Colonic mucosa (tissue), 4 donors: ENCODE measurements around the gene RASGRP2. TPM values are rescaled to one million over a fixed set of nuclear protein-coding genes. Genes with fewer than 3 reads are reported as not detected.

Experiments
- DNase-seq: peaks from one replicate; pipeline ENCODE4 v3.0.0-alpha.2; 2020
- H3K27ac ChIP-seq: fragments of 200-600 bp; one replicate; pipeline ENCODE4 v1.8.0; 2021
- H3K27me3 ChIP-seq: fragments of 200-600 bp; one replicate; pipeline ENCODE4 v1.8.0; 2021
- H3K36me3 ChIP-seq: fragments of 200-600 bp; one replicate; pipeline ENCODE4 v1.8.0; 2021
- H3K4me1 ChIP-seq: fragments of 200-600 bp; one replicate; pipeline ENCODE4 v1.8.0; 2021; ENCODE audit warnings: mild to moderate bottlenecking
- H3K4me3 ChIP-seq: fragments of 200-600 bp; one replicate; pipeline ENCODE4 v1.8.0; 2021
- H3K9ac ChIP-seq, 2 donors: one replicate each; pipeline ENCODE4 v1.7.0; 2013; ENCODE audit warnings: control low read depth in 2 of 2, low read depth in 2 of 2, low read length in 2 of 2
- H3K9me3 ChIP-seq: fragments of 200-600 bp; one replicate; pipeline ENCODE4 v1.8.0; 2021
- intact Hi-C: fragments of 100-400 bp; cut with DNase I; formaldehyde crosslinking; loops from one replicate; pipeline ENCODE4 v1.14.1; 2022
- total RNA-seq, 2 donors: library from RNA; stranded (reverse); fragmentation: NEBNext Ultra II Directional in 1 of 2; extraction: Animal tissue kit (Norgen Biotek cat#: 25700) in 1 of 2; gene quantifications; one replicate each; pipeline ENCODE4 v1.2.1, GENCODE V29; 2021
- TF ChIP-seq, protein P1 (sequence below): fragments of 200-600 bp; IDR thresholded peaks from one replicate; pipeline ENCODE4 v1.8.0; 2022; ENCODE audit warnings: antibody characterized with exemption, mild to moderate bottlenecking
- donor health status: healthy.
- donor health status: DM: no; HTN: no; CAD: no.
- donor health status: DM: no; HTN: no; CAD: no.

The RASGRP2 gene
- total RNA-seq, 2 donors from 2014 or later, result 2.8 to 3.5 TPM

DNA sequence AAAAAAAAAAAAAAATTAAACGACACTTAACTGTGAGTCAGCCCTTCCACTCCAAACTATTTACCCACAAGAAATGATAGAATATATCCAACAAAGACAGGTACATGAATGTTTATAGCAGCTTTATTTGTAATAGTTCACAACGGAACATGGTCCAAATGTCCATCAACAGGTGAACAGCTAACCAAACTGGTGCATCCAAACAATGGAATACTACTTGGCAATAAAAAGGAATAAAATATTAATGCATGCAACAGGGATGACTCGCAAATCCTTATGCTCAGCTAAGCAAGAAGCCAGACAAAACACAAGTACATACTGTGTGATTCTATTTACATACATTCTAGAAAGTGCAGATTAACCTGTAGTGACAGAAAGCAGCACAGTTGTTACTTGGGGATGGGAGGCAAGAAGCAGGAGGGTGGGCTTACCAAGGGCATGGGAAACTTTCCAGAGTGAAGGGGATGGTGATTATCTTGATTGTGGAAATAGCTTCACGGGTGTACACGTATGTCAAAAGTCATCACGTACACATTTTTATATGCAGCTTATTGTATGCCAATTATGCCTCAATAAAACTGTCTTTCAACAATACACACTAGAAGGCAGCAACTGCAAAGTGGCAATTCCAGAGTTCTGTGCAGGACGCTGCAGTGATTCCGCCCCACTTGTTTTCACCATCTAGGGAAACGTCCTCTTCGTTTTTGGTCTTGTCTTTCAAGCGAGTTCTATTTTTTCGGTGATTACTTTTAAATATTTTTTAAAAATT is 41.1 kb upstream of the RASGRP2 start:
- H3K27me3 ChIP-seq, result no peaks in the 10 kb centered on the region
- DNase-seq, result no peak
- no peaks in the 10 kb centered on the region for H3K9me3 ChIP-seq
- peak overlapping the region; percentile 17 for H3K27ac ChIP-seq
- intact Hi-C loops, result loop anchor here (5.0 kb wide), 2 partner anchors 57 to 107 kb away; partner anchors contain the start of gene CDC42BPG
- TF ChIP-seq, protein P1, sequence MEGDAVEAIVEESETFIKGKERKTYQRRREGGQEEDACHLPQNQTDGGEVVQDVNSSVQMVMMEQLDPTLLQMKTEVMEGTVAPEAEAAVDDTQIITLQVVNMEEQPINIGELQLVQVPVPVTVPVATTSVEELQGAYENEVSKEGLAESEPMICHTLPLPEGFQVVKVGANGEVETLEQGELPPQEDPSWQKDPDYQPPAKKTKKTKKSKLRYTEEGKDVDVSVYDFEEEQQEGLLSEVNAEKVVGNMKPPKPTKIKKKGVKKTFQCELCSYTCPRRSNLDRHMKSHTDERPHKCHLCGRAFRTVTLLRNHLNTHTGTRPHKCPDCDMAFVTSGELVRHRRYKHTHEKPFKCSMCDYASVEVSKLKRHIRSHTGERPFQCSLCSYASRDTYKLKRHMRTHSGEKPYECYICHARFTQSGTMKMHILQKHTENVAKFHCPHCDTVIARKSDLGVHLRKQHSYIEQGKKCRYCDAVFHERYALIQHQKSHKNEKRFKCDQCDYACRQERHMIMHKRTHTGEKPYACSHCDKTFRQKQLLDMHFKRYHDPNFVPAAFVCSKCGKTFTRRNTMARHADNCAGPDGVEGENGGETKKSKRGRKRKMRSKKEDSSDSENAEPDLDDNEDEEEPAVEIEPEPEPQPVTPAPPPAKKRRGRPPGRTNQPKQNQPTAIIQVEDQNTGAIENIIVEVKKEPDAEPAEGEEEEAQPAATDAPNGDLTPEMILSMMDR, result no peak
- H3K4me1 ChIP-seq, result no peaks in the 10 kb centered on the region
- H3K9ac ChIP-seq, result no peak overlapping the region
- H3K36me3 ChIP-seq, result no peaks in the 10 kb centered on the region
- no peak overlapping the region for H3K4me3 ChIP-seq

DNA sequence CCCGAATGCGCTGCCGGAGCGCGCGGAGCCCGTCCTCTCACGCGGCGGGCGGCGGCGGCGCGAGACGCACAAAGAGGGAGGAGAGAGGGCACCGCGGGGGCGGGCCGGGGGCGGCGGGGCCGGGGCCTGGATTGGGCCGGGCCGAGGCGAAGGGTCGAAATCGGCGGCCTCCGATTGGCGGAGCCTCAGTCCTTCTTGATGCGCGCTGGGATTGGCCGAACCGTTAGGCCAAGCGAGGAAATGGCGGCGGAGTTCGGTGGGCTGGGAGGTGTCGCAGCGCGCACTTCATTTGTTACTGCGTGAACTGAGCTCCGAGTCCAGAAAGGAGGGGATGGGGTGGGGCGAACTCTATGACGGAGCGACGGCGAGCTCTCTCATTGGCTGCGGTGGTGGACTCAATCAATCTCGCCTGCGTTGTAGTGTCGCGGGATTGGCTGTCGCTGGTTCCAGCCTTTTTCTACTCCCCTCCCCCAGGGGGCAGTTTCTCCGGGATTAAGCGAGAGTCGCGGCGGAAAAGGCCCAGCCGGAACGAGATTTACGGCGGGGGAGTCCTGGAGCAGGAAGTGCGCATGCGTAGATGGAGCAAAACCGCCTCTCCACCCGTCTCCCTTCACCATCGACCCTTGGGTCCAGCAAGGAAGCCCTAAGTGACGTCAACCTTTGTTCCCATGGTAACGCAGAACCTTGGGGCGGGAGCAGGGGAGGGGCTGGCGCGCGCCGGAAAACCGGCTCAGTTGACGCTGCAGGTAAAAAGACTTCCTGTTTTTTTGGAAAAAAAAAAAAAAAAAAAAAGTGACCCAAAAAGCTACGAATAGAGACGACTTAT is 34.7 kb upstream of the RASGRP2 start, which contains the start of gene SF1:
Gene SF1, minus strand, starts transcription at position 70 of the 826 bp plus-strand sequence. CDS start 150 bp downstream, outside the sequence.
- Histone ChIP-seq H3K4me1 (peaks cover 9% of the 10 kb centered on the region), H3K9me3 (no peaks in the 10 kb centered on the region), H3K9ac (peak within 1 kb of the TSS; percentile 78 to 97), H3K4me3 (peak within 1 kb of the TSS; percentile 72), H3K36me3 (peaks cover 14% of the 10 kb centered on the region), H3K27ac (peak within 1 kb of the TSS; percentile 96), H3K27me3 (no peaks in the 10 kb centered on the region)
- intact Hi-C loops, result no loop called here
- peak; percentile 99 for DNase-seq
- TF ChIP-seq, protein P1, result no peak

DNA sequence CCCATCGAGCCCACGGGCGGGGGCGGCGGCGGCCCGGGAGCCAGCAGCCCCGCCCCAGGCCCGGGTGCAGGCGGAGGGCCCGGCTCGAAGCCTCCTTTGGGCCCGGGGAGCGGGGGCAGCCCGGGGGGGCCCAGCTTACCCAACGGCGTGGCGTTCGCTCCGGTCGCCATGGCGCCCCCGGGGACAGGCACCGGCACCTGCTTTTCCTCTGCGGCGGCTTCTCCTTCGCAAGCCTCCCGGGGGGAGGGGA is 34.2 kb upstream of the RASGRP2 start:
- Histone ChIP-seq H3K4me3 (peak overlapping the region; percentile 67), H3K36me3 (peaks cover 19% of the 10 kb centered on the region), H3K27me3 (no peaks in the 10 kb centered on the region), H3K27ac (peak overlapping the region; percentile 96), H3K9me3 (no peaks in the 10 kb centered on the region), H3K4me1 (peaks cover 9% of the 10 kb centered on the region), H3K9ac (peak overlapping the region; percentile 78 to 97)
- no peak for DNase-seq
- TF ChIP-seq, protein P1, result no peak
- intact Hi-C loops, result no loop called here

DNA sequence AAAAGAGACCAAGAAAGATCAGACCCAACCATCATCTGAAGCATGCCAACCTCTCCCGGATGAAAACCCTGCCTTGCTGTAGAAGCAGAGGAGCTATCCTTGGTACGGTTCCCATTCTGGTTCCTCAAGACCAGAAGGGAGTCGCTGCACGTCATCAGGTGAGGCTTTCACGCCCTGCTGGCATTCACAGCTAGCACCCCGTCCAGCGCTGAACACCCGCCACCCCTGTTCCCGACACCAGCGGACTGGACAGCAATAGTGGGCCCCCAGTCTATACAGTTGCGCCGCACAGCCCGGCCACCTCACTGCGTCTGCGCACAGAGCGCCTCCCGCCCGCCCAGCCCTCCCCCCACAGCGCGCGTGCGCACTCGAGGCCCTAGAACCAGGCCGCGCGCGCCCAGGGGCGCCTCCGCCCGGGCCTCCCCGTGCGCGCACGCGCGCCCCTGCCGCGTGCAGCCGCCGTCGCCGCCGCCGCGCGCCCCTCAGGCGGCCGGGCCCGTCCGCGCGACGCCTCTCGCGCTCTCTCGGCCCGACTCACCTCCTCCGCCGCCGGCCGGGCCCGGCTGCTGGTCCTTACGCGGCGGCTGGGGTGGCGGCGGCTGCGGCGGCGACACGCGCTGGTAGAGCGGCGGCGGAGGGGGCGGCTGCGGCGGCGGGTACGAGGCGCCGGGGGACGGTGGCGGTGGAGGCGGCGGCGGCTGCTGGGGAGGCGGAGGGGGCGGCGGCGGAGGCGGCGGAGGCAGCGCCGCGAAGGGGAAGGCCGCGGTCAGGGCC is 33.7 kb upstream of the RASGRP2 start:
- H3K9me3 ChIP-seq, result no peaks in the 10 kb centered on the region
- TF ChIP-seq, protein P1, result no peak
- intact Hi-C loops, result no loop called here
- H3K36me3 ChIP-seq, result peaks cover 23% of the 10 kb centered on the region
- H3K4me3 ChIP-seq, result peak overlapping the region; percentile 72
- DNase-seq, result peak; percentile 75
- H3K27ac ChIP-seq, result peak overlapping the region; percentile 96
- peak overlapping the region; percentile 69 to 97 for H3K9ac ChIP-seq
- no peaks in the 10 kb centered on the region for H3K27me3 ChIP-seq
- H3K4me1 ChIP-seq, result peaks cover 9% of the 10 kb centered on the region

DNA sequence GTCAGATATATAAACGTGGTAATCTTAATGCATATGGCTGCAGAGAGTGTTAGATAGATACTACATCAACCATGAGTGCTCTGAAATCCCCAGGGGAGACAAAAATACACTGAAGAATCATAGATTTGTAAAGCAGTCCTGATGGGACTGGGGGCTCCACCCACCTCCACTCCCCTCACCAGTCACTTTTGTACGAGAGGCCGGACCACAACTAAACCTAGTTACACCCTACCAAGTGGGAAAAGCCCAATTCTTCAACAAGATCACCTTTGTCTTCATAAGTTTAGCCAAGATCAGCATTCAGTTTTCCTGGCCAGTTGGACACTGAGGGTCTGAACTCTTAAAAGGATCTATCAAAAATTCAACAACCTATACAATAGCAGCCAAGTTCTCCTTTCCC is 32.9 kb upstream of the RASGRP2 start:
- H3K9me3 ChIP-seq, result no peaks in the 10 kb centered on the region
- TF ChIP-seq, protein P1, result no peak
- peaks cover 9% of the 10 kb centered on the region for H3K4me1 ChIP-seq
- intact Hi-C loops, result no loop called here
- H3K27ac ChIP-seq, result peak overlapping the region; percentile 37
- peaks cover 23% of the 10 kb centered on the region for H3K36me3 ChIP-seq
- no peak for DNase-seq
- H3K9ac ChIP-seq, result peak overlapping the region; percentile 69 to 74
- peak overlapping the region; percentile 72 for H3K4me3 ChIP-seq
- no peaks in the 10 kb centered on the region for H3K27me3 ChIP-seq
